Measurements from ENCODE around the gene MCC.

The MCC gene

GRCh38 chr5:113053511-113053995 lies 434.7 kb downstream of the MCC start:
- Histone ChIP-seq H3K9me3 (ENCODE audit: insufficient read depth, low read length) (no peaks in the 10 kb centered on the region), H3K4me1 (ENCODE audit: insufficient read depth, insufficient read length) (no peaks in the 10 kb centered on the region), H3K9ac (ENCODE audit: insufficient read length, low read depth) (no peak overlapping the region), H3K36me3 (ENCODE audit: insufficient read depth, insufficient read length, low read length) (peaks cover 25% of the 10 kb centered on the region), H3K4me3 (ENCODE audit: insufficient read length, low read depth) (no peak overlapping the region), H3K27me3 (ENCODE audit: insufficient read depth, insufficient read length) (no peaks in the 10 kb centered on the region)
- DNase-seq (ENCODE audit: low read depth, low spot score) = no peak
- TF ChIP-seq ZNF274 (IDR thresholded peaks at IDR 0.05; ENCODE audit: low read depth, low read length) = no peak
- TF ChIP-seq YY1 (IDR thresholded peaks at IDR 0.05; ENCODE audit: insufficient read depth, insufficient read length) = no peak
- no peak for TF ChIP-seq SUZ12 (IDR thresholded peaks at IDR 0.05; ENCODE audit: extremely low read depth, insufficient read depth, insufficient read length)

DNA sequence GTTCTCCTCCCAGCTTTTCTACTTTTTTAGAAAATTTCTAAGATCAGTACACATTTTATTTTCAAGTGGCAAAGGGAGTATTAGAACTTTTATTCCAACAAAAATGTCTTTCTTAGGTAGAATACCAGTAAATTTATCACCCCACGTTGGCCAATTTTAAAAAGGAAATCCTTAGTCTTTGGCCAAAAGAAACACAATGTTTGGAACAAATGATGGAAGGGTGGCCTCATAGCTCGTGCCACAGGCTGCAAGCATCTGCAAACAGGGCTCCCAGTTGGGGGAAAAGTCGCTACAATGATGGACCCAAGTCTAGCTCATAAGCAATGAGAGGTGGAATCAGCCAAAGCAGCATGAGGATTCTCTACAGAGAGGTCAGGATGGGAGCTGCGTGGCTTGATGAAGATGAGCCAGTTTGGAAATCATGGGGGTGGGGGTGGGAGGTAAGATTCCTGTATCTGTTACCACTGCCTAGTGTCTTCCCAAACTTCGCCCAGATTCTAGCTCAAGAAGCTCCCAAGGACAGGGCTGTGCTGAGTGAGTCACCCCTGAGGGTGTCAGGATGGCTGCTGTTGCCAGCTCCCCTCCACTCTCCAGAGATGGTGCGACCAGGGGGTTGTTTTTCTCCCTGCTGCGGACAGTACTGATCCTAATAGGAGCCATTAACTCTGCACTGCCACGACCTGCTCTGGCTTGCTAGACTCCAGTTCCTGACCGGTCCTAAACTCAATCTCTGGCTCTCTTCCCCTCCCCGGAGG lies 436.0 kb downstream of the MCC start:
- H3K9me3 ChIP-seq (ENCODE audit: insufficient read depth, low read length) = no peaks in the 10 kb centered on the region
- TF ChIP-seq YY1 (IDR thresholded peaks at IDR 0.05; ENCODE audit: insufficient read depth, insufficient read length) (no peak), SUZ12 (IDR thresholded peaks at IDR 0.05; ENCODE audit: extremely low read depth, insufficient read depth, insufficient read length) (no peak), ZNF274 (IDR thresholded peaks at IDR 0.05; ENCODE audit: low read depth, low read length) (no peak)
- H3K4me3 ChIP-seq (ENCODE audit: insufficient read length, low read depth) = no peak overlapping the region
- H3K4me1 ChIP-seq (ENCODE audit: insufficient read depth, insufficient read length) = no peaks in the 10 kb centered on the region
- no peak overlapping the region for H3K9ac ChIP-seq (ENCODE audit: insufficient read length, low read depth)
- no peaks in the 10 kb centered on the region for H3K27me3 ChIP-seq (ENCODE audit: insufficient read depth, insufficient read length)
- no peak for DNase-seq (ENCODE audit: low read depth, low spot score)
- peaks cover 27% of the 10 kb centered on the region for H3K36me3 ChIP-seq (ENCODE audit: insufficient read depth, insufficient read length, low read length)

DNA sequence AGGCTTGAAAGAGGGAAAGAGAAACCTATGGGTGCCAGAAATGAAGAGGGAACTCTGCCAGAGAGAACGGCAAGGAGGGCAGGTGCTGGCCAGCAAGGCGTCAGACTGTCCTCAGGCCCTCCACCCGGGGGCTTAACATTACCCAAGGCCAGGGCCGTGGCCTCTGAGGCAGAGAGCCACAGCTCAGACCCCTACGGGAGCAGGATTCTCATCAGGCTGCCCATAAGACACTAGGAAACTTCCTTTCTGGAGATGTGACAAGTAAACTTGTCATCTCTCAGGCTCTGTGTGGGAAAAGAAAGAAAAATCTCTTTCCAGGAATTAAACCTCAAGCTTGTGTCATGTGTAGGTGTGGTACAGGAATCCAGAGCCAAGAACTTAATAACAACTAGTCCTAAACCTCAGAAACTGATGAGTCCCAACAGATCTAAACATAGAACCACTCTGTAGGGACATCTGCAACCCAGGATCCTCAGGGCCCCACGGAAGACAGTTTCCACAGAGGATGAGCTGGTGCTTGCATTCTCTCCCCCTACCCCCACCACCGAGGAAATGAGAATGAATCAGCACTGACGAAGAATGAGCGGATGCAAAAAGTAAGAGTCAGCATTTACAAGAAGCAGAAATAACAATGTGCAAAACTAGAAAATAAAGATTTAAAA lies 437.4 kb downstream of the MCC start:
- no peak for DNase-seq (ENCODE audit: low read depth, low spot score)
- TF ChIP-seq ZNF274 (IDR thresholded peaks at IDR 0.05; ENCODE audit: low read depth, low read length) = no peak
- Histone ChIP-seq H3K9ac (ENCODE audit: insufficient read length, low read depth) (no peak overlapping the region), H3K9me3 (ENCODE audit: insufficient read depth, low read length) (no peaks in the 10 kb centered on the region), H3K27me3 (ENCODE audit: insufficient read depth, insufficient read length) (no peaks in the 10 kb centered on the region), H3K36me3 (ENCODE audit: insufficient read depth, insufficient read length, low read length) (peaks cover 30% of the 10 kb centered on the region), H3K4me1 (ENCODE audit: insufficient read depth, insufficient read length) (no peaks in the 10 kb centered on the region), H3K4me3 (ENCODE audit: insufficient read length, low read depth) (no peak overlapping the region)

DNA sequence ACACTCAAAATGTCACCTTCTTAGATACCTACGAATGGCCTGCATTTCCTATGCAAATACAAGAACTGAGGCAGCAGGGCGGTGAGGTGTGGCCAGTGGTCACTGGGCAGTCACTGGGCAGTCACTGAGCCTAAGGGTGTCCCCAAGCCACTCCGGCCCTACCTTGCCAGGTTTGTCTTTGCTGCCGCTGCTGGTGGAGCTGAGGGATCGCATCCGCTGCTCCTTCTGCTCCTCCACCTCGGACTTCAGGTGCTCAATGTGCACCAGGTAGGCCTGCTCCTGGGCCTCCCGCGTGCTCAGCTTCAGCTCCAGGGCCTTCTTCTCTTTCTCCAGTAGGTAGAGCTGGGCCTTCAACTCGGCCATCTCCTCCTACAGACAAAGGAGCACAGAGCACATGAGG lies 439.3 kb downstream of the MCC start:
- no peak for TF ChIP-seq SUZ12 (IDR thresholded peaks at IDR 0.05; ENCODE audit: extremely low read depth, insufficient read depth, insufficient read length)
- TF ChIP-seq YY1 (IDR thresholded peaks at IDR 0.05; ENCODE audit: insufficient read depth, insufficient read length) = no peak
- Histone ChIP-seq H3K9me3 (ENCODE audit: insufficient read depth, low read length) (no peaks in the 10 kb centered on the region), H3K4me3 (ENCODE audit: insufficient read length, low read depth) (no peak overlapping the region), H3K4me1 (ENCODE audit: insufficient read depth, insufficient read length) (no peaks in the 10 kb centered on the region), H3K9ac (ENCODE audit: insufficient read length, low read depth) (no peak overlapping the region), H3K27me3 (ENCODE audit: insufficient read depth, insufficient read length) (no peaks in the 10 kb centered on the region), H3K36me3 (ENCODE audit: insufficient read depth, insufficient read length, low read length) (peaks cover 25% of the 10 kb centered on the region)
- DNase-seq (ENCODE audit: low read depth, low spot score) = no peak

DNA sequence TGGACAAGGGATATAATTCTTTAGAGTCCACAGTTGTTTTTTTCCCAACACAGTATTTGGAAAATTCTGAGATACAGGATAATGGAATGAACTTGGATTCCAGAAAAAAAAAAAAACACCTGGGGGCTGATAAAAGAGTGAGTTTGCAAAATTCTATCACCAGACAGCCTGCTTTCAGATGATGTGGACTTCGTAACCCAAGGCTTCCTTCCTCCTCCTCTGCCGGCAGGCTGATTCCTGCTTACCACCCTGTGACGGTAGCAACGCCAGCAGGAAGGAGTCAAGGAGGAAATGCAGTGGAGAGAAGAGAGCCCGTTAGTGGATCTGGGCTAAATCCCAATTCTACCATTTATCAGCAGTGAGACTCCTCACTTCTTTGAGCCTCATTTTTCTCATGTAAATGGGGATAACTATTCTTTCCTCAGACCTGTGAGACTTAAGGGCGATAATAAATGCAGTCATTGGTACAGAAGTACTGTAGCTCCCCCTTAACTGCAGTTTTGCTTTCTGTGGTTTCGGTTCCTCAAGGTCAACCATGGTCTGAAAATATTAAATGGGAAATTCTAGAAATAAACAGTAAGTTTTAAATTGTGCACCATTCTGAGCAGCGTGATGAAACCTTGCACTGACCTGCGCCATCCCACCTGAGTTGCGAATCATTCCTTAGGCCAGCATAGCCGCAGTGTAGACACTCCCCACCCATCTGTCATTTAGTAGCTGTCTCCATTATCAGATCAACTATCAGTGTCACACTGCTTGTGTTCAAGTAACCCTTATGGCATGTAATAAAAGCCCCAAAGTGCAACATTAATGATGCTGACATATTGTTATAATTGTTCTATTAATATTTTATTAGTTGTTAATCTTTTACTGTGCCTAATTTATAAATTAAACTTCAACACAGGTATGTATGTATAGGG lies 440.3 kb downstream of the MCC start:
- DNase-seq (ENCODE audit: low read depth, low spot score) = no peak
- TF ChIP-seq ZNF274 (IDR thresholded peaks at IDR 0.05; ENCODE audit: low read depth, low read length) (no peak), SUZ12 (IDR thresholded peaks at IDR 0.05; ENCODE audit: extremely low read depth, insufficient read depth, insufficient read length) (no peak), YY1 (IDR thresholded peaks at IDR 0.05; ENCODE audit: insufficient read depth, insufficient read length) (no peak)
- Histone ChIP-seq H3K9me3 (ENCODE audit: insufficient read depth, low read length) (no peaks in the 10 kb centered on the region), H3K36me3 (ENCODE audit: insufficient read depth, insufficient read length, low read length) (peaks cover 24% of the 10 kb centered on the region), H3K4me1 (ENCODE audit: insufficient read depth, insufficient read length) (no peaks in the 10 kb centered on the region), H3K9ac (ENCODE audit: insufficient read length, low read depth) (no peak overlapping the region), H3K27me3 (ENCODE audit: insufficient read depth, insufficient read length) (no peaks in the 10 kb centered on the region), H3K4me3 (ENCODE audit: insufficient read length, low read depth) (no peak overlapping the region)

- no peaks in the 10 kb centered on the region for H3K4me1 ChIP-seq (ENCODE audit: insufficient read depth, insufficient read length)
- TF ChIP-seq ZNF274 (IDR thresholded peaks at IDR 0.05; ENCODE audit: low read depth, low read length) = no peak
- TF ChIP-seq SUZ12 (IDR thresholded peaks at IDR 0.05; ENCODE audit: extremely low read depth, insufficient read depth, insufficient read length) = no peak
- no peak for TF ChIP-seq YY1 (IDR thresholded peaks at IDR 0.05; ENCODE audit: insufficient read depth, insufficient read length)
- no peaks in the 10 kb centered on the region for H3K9me3 ChIP-seq (ENCODE audit: insufficient read depth, low read length)
- DNase-seq (ENCODE audit: low read depth, low spot score) = no peak
- peaks cover 24% of the 10 kb centered on the region for H3K36me3 ChIP-seq (ENCODE audit: insufficient read depth, insufficient read length, low read length)
- H3K27me3 ChIP-seq (ENCODE audit: insufficient read depth, insufficient read length) = no peaks in the 10 kb centered on the region
- H3K9ac ChIP-seq (ENCODE audit: insufficient read length, low read depth) = no peak overlapping the region
- H3K4me3 ChIP-seq (ENCODE audit: insufficient read length, low read depth) = no peak overlapping the region
These were observed 441.0 kb downstream of the MCC start for GRCh38 chr5:113047234-113047633.
